GOT3 (cell line): ENCODE data around the gene NOTCH1.
"Not testable (repeated sequence)": the region's sequence is repeated elsewhere in the genome, so short reads cannot be mapped to it uniquely, and the experiment has no call there.

ENCODE experiments used
- DNase-seq: peaks from one replicate; lab custom pipeline; 2025; ENCODE audit warnings: mixed read lengths; lab: John Stamatoyannopoulos, UW

NOTCH1 gene

GRCh38 chr9:136578915-136579649, 33.2 kb upstream of the NOTCH1 start:
- no peak for DNase-seq

- no peak for DNase-seq
These were observed 32.7 kb upstream of the NOTCH1 start for GRCh38 chr9:136578626-136578914.

GRCh38 chr9:136577941-136578625, 32.2 kb upstream of the NOTCH1 start:
- no peak for DNase-seq

DNA sequence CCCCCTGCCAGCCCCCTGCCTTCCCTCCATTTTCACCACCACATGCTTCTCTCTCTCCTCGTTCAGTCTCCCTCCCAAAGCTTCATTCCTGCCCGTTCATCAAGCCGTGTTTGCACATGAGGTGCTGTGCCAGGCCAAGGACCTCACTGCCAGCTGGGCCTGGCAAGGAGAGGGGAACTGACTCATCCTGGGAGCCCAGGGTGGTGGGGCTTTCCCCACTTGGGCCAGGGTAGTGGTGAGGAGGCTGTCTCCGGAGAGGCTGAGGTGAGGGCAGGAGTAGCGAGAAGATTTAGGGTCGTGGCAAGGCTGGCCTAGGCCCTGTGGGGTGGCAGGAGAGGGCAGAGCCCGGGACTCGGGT, 30.4 kb upstream of the NOTCH1 start:
- no peak for DNase-seq

GRCh38 chr9:136575626-136576268, 29.9 kb upstream of the NOTCH1 start:
- no peak for DNase-seq

- not testable (repeated sequence) for DNase-seq
These were observed 28.8 kb upstream of the NOTCH1 start for GRCh38 chr9:136574606-136575005.

DNA sequence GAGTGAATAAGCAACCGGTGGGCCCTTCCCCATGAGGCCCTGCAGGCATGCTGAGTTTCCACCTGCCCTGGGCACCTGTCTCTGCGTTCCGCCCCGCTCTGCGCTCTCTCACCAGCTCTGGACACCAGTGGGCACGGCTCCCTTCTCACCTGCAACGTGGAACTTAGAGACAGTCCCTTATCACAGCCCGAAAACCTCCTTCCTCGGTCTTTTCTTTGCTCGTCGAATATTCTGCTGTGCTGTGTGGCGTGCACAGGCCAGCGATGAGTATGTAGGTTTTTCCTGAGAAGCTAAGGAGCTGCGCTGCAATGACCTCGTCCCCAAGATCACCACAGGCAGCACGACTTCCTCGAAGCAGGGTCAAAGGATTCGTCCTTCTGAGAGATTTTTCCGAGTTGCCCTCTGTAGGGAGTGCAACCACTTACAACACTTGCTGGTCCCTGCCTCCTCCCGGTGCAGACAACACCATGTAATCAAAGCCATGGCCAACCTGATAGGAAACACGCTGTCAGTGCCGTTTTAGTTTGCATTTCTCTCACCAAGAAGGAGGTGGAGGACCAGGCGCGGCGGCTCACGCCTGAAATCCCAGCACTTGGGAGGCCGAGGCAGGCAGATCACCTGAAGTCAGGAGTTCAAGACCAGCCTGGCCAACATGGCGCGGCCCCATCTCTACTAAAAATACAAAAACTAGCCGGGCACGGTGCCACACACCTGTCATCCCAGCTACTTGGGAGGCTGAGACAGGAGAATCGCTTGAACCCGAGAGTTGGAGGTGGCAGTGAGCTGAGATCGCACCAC, 27.2 kb upstream of the NOTCH1 start:
- DNase-seq = no peak

DNA sequence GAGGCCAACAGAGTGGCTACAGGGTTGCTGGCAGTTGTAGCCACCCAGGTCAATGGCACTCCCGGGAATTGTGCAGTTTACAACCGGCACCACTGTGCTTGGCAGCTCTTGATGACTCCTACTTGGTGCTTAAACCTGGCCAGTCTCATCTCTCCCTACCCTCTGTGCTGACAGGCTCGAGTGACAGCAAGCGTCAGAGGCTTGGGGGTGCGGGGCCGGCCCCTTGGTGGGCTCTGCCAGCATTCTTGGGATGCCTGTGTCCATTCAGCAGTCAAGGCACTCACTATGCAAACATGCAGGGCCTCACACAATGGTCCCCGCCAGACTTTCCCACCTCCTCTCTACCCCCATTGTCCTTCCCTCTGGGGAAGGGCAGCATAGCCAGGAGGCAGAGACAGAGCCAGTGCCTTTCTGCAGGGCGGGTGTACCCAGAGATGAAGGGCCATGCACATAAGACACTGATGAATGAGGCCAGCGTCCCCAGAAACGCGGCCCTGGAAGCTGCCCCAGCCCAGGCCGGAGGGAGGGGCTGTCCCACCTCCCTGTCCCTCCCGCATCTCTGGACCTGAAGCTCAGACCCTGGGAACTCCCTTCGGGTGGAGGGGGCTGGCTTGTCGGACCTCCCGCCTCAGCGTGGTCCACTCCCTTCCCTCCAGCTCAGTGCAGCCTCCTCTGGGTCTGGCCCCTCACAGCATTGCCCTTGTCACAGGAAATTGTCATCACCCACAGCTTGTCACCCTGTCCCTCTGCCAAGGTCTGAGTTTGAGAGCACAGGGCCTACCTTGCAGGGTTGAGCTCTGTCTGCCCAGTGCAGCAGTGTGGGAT, 26.4 kb upstream of the NOTCH1 start:
- DNase-seq = no peak

GRCh38 chr9:136571531-136571930, 25.7 kb upstream of the NOTCH1 start:
- no peak for DNase-seq

DNA sequence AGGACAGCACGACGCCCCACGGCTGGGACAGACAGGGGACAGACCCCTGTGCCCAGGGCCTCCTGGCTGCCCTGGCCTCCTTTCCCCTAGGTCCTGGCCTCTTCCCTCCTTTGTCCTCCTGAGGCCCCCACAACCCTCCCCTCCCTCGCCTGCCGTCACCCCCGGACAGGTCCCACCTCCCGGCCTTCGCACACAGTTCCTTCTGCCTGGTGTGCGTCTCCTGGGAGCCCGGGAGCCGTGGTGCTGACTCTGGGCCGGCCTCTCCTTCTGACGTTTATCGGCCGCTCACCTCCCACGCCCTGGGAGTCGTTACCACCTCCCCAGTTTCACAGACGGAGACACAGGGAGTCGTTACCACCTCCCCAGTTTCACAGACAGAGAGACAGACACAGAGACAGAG, 25.1 kb upstream of the NOTCH1 start:
- DNase-seq = no peak

- no peak for DNase-seq
These were observed 24.5 kb upstream of the NOTCH1 start for GRCh38 chr9:136570191-136570845.

GRCh38 chr9:136569526-136570148, 23.8 kb upstream of the NOTCH1 start:
- no peak for DNase-seq

GRCh38 chr9:136568288-136569081, 22.6 kb upstream of the NOTCH1 start:
- no peak for DNase-seq

- DNase-seq = no peak
These were observed 21.9 kb upstream of the NOTCH1 start for GRCh38 chr9:136567651-136568287.

DNA sequence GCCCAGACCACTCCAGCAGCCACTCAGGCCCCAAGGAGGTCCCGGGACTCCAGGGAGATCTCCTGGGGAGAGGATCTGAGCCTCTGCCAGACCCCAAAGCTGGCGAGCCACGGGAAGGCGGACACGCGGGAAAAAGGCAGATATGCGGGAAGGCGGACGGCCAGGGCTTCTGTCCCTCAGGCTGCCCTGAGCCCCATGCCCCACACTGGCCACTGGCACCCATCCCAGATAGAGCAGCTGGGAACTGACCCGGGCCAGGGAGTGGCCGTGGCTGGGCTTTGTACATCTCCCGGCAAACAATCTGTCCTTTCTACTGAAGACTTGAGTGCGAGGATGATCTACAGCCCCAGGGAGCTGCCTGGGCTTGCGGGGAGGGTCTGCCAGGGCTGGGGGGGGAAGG, 21.1 kb upstream of the NOTCH1 start:
- DNase-seq = no peak

GRCh38 chr9:136566553-136566895, 20.7 kb upstream of the NOTCH1 start:
- DNase-seq = no peak

DNA sequence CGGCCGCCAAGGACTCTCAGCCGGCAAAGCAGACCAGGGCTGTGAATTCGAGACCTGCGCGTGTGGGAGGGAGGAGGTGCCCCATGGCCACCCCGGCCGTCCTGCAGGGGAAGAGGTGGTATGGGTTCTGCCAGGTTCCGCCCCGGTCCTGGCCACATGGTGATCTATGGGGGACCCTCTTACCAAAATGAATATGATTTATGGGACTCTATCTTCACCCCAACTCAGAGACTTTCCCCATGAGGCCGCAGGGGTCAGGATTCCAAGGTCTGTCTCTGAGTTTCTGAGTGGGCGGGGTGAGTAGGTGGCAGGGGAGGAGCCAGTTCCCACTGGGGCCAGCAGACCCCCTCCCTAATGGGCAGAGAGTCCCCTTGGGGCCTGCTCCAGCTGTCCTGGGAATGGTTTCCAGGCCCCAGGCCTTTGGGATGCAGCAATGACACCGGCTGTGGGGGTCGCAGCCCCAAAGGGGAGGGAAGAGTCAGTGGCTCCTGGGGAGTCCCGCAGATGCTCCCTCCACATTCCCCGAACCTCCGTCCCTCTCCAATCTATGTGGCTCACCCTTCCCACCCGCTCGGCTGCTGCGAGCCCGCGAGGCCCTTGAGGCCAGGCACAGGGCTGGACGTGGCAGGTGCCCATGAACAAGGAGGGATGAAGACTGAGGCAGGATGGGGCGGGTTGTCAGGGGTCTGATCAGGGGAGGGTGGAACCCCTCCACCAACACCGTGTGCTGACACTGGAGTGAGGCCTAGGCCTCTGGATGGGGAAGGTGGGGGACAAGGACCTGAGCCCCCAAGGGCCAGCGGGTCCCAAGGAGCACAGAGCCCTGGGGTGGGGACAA, 20.1 kb upstream of the NOTCH1 start:
- no peak for DNase-seq

GRCh38 chr9:136565086-136565714, 19.4 kb upstream of the NOTCH1 start:
- DNase-seq = no peak
